Right renal cortex interstitium (tissue), 3 donors: ENCODE measurements around the gene INPP5A. TPM values are rescaled to one million over a fixed set of nuclear protein-coding genes. Genes with fewer than 3 reads are reported as not detected.

Source experiments
- DNase-seq, 3 donors: peaks; one replicate each; pipeline ENCODE4 v3.0.0-alpha.2; 2013; ENCODE audit warnings: low read depth in 3 of 3, low spot score in 2 of 3
- polyA plus RNA-seq, 3 donors: library from polyadenylated mRNA; unstranded; fragments of 120-200 nt; gene quantifications; one replicate each; pipeline ENCODE4 v1.2.1, GENCODE V29; 2013; ENCODE audit not compliant: insufficient read length in 3 of 3

INPP5A gene
- polyA plus RNA-seq, 3 donors: 35.1 to 36.4 (median 35.4) TPM

- DNase-seq: no peak
Observed at GRCh38 chr10:132804785-132805426, 267.3 kb downstream of the INPP5A start.

DNA sequence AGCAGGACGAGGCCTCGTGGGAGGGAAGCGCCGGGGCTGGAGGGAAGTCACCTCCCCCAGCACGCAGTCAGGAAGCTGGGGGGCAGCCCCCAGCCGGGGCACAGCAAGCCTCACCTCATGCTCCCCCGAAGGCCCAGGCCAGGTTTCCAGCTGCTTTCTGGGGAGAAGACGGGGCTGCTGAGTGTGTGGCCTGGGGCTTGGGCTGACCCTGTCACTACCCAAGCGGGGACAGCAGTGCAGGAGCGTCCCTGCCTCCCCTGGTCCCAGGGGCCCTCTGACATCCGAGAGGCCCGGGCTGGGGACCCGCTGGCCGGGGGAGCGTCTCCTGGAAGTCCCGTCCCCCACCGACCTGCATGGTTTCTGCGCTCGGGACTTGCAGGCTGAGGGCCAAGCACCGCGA lies 268.0 kb downstream of the INPP5A start:
- DNase-seq: no peak

DNA sequence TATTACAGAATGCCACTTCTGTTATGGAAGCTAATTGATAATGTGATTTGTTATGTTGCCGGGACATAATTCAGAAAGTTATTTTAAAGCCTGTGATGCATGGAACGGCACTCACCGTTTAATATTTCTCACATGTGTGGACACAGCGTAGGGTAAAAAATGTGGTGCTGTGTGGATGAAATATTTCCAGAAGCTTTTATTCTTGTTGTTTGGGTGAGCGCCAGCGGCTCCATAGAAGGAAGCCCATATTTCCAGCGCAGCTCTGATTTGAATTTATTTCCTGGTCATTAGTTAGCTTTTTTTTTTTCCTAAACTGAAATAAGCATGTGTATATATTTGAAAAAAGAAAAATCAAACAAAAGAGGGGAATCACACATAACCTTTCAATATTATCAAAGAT lies 268.5 kb downstream of the INPP5A start:
- DNase-seq: no peak

- DNase-seq: no peak
Observed at GRCh38 chr10:132806561-132807003, 269.0 kb downstream of the INPP5A start.

- no peak for DNase-seq
Observed at GRCh38 chr10:132807621-132808049, 270.0 kb downstream of the INPP5A start.

GRCh38 chr10:132808383-132809231 lies 271.0 kb downstream of the INPP5A start:
- DNase-seq: no peak

DNA sequence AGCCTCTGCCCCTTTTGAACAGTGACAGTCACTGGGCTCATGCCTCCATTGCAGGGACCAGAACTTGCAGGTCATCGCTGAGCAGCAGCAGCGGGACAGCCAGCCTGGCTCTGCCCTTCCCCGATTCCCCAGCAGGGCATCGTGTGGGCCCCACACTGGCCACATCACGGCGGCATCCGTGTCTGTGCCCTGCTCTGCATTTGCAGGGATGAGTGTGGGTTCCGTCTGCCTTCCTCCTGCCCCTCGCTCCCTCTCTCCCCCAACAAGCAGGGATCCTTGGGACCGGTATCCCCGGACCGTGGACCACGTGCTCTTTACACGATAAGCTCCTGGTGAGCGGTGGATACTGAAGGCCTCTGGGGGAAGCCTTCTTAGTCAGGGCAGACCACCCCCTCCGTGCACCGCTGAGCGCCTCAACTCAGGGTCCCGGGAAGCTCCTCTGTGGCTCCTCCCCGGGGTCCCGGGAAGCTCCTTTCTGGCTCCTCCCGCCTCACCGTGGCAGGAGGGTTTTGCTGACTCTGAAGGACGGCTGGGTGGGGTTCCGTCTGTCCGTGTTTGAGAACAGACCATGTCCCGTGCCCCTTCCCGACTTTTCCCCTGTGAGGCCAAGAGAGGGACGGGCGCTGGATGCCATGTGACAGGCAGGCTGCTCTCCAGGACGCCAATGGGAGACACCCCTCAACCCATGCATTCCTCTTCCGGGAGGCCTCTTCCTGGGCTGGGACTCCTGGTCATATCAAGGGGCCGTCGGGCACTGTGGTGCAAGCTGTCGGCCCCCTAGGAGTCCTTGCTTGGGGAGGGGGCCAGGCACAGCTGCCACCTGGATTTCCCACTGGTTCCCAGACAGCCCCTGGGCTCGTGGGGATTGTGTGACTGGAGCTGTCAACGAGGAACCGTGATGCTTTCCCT lies 271.9 kb downstream of the INPP5A start:
- DNase-seq: no peak

GRCh38 chr10:132810141-132810806 lies 272.7 kb downstream of the INPP5A start:
- no peak for DNase-seq

DNA sequence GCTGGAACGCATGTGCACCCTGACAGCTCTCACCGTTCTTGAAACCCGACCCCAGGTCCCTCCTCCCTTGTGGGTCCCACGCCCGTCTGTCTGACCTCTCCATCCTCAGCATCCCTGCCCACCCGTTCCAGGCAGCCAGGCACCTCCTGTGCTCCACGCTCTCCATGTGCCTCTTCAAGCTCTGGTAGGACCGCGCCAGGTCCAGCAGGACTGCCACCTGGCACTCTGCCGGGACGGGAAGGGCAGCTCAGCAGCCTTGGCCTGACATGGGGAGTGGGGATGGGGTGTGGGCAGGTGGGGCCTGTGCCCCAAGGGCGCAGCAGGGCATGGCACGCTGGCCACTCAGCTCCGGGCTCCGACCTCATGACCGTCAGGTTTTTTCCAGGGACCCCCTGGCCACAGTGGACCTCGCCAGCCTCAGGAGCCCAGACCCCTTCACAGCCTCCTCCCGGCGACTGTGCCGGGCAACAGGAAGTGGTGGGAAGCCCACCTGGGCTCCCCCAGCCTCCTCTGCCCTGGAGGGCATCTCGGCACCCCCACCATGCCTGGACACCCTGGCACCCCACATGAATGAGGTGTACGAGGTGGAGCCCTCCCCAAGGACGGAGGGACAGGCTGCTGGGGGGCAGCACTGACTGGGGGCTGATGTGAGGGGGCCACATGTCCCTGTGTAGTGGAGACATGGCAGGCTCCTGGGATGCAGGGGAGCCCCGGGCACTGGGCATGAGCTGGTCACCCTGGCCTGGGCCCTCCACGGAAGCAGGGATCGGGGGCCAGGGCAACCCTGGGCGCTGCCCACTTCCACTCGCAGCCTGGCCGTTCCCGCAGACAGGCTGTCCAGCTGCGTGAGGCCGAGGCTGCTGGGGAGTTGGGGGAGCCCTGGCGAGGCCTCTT lies 273.5 kb downstream of the INPP5A start:
- no peak for DNase-seq

DNA sequence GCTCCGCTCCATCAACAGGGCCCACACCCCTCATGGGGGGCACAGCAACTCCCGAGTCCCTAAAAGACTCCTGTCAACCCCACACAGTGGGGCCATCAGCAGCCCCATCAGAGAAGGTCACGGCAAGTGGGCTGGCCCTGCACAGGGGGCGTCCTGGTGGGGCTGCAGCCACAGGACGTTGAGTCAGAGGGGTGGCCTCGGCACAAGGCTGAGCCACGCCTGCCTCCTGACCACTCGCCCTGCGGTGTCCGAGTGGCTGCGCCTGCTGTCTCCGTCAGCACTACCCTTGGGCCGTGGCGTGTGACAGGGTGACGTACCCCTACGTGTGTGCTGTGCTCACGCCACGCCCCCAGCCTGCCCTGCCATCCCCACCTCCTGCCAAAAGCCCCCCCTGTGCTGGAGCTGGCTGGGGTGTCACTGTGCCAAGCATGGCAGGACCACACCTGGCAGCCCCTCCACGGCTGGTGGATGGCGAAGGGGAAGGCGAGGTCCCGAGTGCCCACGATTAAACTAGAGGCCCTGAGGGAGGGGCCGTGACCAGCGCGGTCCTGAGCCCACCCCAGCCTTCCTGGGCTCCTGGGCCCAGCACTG lies 274.4 kb downstream of the INPP5A start:
- no peak for DNase-seq

DNA sequence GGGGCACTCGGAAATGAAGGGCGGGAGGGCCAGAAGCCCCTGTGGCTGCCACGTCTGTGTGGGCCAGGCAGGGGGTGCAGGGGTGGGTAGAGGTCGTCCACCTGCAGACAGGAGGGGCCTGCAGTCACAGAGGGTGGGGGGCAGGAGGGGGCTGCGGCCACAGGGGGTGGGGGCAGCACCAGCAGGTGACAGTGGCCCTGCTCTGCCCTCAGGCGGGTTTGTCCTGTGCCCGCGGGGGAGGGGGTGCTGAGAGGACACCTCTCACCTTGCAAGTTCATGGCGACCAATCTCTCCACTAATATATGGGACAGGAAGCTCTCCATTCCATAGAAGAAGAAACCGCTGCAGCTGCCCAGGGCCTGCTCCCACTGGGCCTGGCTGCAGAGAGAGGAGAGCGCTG lies 274.9 kb downstream of the INPP5A start:
- no peak for DNase-seq

- no peak for DNase-seq
Observed at GRCh38 chr10:132813001-132813401, 275.4 kb downstream of the INPP5A start.

DNA sequence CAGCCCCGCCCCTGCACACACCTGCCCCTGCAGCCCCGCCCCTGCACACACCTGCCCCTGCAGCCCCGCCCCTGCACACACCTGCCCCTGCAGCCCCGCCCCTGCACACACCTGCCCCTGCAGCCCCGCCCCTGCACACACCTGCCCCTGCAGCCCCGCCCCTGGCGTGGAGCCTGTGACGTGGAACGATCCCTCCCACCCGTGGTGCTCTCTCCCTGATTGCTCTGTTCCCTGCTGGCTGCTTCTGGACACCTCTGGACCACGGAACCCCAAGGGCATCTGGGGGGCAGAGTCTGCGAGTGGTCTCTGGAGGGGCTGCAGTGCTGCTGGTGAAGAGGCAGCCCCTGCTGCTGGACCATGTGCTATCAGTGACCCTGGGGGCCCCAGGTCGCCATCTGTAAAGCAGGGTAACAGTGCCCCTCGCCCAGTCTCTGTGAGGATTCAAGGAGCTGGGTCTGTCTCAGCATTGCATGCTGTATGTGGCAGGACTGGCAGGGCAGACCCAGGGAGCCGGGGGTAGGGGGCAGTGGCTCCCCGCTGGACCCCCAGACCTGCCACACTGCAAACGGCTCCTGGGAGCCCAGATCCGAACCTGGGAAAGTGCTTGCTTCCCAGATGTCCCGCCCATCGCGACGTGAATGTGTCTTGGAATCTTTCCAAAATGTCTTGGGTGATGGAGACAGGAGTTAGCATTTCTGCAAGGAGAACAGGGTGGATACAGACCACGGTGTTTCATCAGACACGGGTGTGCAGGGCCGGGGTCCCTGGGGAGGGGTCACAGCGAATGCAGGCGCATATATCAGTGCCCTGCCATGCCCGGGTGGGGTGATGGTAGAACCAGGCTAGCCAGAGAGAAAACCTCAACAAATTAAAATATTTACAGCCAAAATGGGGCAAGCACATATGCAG lies 276.2 kb downstream of the INPP5A start:
- no peak for DNase-seq

DNA sequence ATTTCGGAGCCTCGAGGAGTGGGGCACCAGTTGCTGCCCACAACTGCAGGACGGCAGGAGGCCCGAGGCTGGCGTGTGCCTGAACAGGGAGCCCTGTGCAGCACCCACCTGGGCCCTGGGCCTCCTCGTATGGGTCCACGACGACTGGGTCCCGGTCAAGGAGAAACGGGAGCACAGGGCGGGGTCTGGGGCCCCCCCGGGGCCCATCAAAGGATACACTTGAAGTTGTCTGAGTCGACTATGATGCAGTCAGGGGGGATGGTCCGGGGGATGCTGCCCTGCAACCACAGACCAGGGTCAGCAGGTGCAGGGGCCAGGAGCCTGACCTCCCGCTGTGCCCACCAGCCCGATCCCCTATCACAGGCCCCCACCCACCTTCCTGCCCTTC lies 276.9 kb downstream of the INPP5A start:
- no peak for DNase-seq

GRCh38 chr10:132815168-132815857 lies 277.7 kb downstream of the INPP5A start:
- DNase-seq: no peak

- DNase-seq: no peak
Observed at GRCh38 chr10:132816718-132817117, 279.1 kb downstream of the INPP5A start.

DNA sequence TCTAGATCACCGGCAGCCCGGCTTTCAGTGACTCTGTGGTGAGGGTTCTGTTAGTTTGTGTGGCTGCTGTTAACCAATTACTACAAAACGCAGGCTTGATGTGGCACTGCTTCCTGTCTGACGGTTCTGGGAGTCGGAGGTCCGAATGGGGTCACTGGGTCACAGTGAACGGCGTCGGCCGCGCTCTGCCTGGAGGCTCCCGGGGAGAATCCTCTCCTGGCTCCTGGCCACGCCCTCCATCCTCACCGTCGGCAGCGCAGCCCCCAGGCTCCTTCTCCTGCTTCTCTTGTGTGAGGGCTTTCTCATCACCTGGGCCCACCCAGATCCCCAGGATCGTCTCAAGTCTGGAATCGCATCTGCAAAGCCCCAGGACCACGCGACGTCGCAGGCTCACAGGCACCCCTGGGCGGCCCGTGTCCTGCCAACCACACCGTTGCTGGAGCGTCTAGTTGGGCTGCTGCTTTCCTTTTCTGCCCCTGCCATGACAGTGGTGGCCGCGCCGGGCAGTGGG lies 280.2 kb downstream of the INPP5A start:
- DNase-seq: no peak
